ENCODE measurements around the gene LIN7B.

The LIN7B gene

DNA sequence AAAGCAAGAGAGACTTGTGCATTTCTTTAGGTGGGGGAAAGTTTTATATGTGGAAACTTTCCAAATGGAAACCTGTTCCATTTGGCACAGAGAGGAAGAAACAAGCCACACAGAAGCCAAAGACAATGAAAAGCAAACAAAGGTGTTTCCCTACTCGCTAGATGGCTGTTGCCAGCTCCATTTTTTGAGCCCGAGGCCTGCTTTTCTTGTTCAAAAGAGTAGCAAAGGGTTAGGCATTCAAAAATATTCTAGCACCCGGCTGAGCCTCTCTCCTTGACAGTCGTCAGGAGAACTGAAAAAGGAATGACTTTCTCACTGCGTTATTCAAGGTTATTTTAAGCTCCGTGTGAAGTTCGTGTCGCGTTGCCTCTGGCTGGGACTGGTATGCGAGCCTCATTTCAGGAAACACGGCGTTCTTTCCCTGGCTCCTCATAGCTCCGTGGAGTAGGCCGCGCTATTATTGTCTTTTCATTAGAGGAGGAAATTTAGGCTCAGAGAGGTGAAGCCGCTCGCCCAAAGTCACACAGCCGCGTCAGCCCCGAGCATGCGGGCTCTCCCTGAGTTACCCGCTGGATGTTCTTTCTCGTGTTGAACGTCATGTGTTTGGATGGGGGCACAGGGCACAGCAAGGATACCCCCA is 51.1 kb downstream of the LIN7B start:
- DNase-seq (ENCODE audit: low read depth in 3 of 3) = no peak

DNA sequence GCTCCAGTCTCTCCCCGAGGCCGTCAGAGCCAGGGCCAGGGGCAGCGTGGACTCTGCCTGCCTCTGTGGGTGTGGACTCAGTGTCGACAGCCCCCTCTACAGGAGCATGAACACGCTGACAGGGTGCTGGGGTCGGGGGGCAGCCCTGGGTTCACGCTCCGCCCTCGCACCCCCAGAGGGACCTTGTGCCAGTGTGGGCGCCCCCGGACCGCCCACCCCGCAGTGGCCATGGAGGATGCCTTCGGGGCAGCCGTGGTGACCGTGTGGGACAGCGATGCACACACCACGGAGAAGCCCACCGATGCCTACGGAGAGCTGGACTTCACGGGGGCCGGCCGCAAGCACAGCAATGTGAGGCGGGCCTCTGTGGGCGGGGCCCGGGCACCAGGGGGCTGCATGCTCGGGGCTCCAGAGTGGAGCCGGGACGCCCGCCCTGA is 51.7 kb downstream of the LIN7B start:
- DNase-seq (ENCODE audit: low read depth in 3 of 3) = no peak

DNA sequence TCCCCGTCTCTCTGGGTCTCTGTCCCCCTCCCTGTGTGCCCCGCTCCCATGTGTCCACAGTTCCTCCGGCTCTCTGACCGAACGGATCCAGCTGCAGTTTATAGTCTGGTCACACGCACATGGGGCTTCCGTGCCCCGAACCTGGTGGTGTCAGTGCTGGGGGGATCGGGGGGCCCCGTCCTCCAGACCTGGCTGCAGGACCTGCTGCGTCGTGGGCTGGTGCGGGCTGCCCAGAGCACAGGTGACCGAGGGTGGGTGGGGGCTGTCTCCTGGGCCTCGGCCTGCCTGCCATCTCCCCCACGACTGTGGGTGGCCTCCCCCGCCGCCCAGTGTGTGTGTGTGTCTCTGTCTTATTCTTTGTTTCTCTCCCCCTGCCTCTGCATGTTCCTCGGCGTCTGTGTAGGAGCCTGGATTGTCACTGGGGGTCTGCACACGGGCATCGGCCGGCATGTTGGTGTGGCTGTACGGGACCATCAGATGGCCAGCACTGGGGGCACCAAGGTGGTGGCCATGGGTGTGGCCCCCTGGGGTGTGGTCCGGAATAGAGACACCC is 53.8 kb downstream of the LIN7B start:
- no peak for DNase-seq (ENCODE audit: low read depth in 3 of 3)

All from stimulated activated CD4-positive, alpha-beta T cell treated with anti-CD3 and anti-CD28 coated beads, TNF-alpha, amount 100 ng/mL, for 24 hours (primary cell).